Endothelial cell of umbilical vein (primary cell): Measurements from ENCODE around the gene PCDHGC3. TPM values are rescaled to one million over a fixed set of nuclear protein-coding genes. Genes with fewer than 3 reads are reported as not detected.
"Not testable (repeated sequence)": the region's sequence is repeated elsewhere in the genome, so short reads cannot be mapped to it uniquely, and the experiment has no call there.

ENCODE experiments used
- BruUV-seq: library from RNA; stranded (reverse); fragments of 400-500 nt; replicated peaks from 2 replicates; lab custom pipeline; 2021; lab: Mats Ljungman, UMichigan
- CTCF ChIA-PET: fragments of 300-600, 350-600 bp; sonication (Branson Sonifier 250); formaldehyde crosslinking; loops from one replicate; lab custom pipeline; 2021; ENCODE audit warnings: antibody characterized with exemption, inconsistent platforms; lab: Charles Lee
- POLR2A ChIA-PET: fragments of 300-600, 350-600 bp; sonication (Branson Sonifier 250); formaldehyde crosslinking; loops from one replicate; lab custom pipeline; 2021; ENCODE audit warnings: antibody characterized with exemption, inconsistent platforms; lab: Charles Lee
- DNase-seq: peaks from one replicate; pipeline ENCODE4 v3.0.0-alpha.2; 2011; ENCODE audit warnings: low read depth, low spot score
- FAIRE-seq: peaks from 2 replicates; lab custom pipeline; 2011; peaks lifted over from hg19 to GRCh38; lab: Jason Lieb, UNC
- H2AFZ ChIP-seq: 2 replicates; pipeline ENCODE4 v1.6.0; 2012; ENCODE audit warnings: low read depth, low read length, control low read depth, inconsistent platforms
- H3K27ac ChIP-seq: 2 replicates; pipeline ENCODE4 v1.5.1; 2011; ENCODE audit warnings: low read depth, mild to moderate bottlenecking, control low read depth, low read length, moderate library complexity; ENCODE audit not compliant: insufficient read depth
- H3K27me3 ChIP-seq, 2 experiments: 2 replicates each; pipeline versions ENCODE4 v1.6.0 to v1.6.1; 2011; ENCODE audit warnings: low read length in 2 of 2, mixed read lengths in 1 of 2; ENCODE audit not compliant: control insufficient read depth in 2 of 2, insufficient read depth in 2 of 2
- H3K36me3 ChIP-seq, 2 experiments: 2 replicates in 1 of 2; 3 replicates in 1 of 2; pipeline ENCODE4 v1.5.1; 2011; ENCODE audit warnings: low read length in 2 of 2, mild to moderate bottlenecking in 1 of 2, moderate library complexity in 1 of 2; ENCODE audit not compliant: control insufficient read depth in 2 of 2, insufficient read depth in 2 of 2; ENCODE audit errors: extremely low read depth in 1 of 2
- H3K4me1 ChIP-seq: 3 replicates; pipeline ENCODE4 v1.5.1; 2011; ENCODE audit warnings: mild to moderate bottlenecking, low read length; ENCODE audit not compliant: control insufficient read depth, insufficient read depth; ENCODE audit errors: extremely low read depth
- H3K4me2 ChIP-seq: 2 replicates; pipeline ENCODE4 v1.6.1; 2011; ENCODE audit warnings: low read length, control low read depth, mixed read lengths; ENCODE audit not compliant: insufficient read depth
- H3K4me3 ChIP-seq, 3 experiments: fragments of 200-600 bp in 1 of 3; sonication (generic), shearing (Covaris generic) in 1 of 3; replicated peaks in 1 of 3; 2 replicates each; pipeline ENCODE4 v1.5.1; 2011 to 2016; ENCODE audit warnings: control low read depth in 3 of 3, low read length in 3 of 3, mild to moderate bottlenecking in 2 of 3, inconsistent platforms in 1 of 3, low read depth in 1 of 3, moderate library complexity in 1 of 3; ENCODE audit not compliant: insufficient read depth in 1 of 3
- H3K79me2 ChIP-seq: 2 replicates; pipeline ENCODE4 v1.6.0; 2012; ENCODE audit warnings: low read length, inconsistent platforms; ENCODE audit not compliant: control insufficient read depth, insufficient read depth
- H3K9ac ChIP-seq: replicated peaks from 2 replicates; pipeline ENCODE3; 2011; ENCODE audit warnings: low read length, control low read depth; ENCODE audit not compliant: insufficient read depth; ENCODE audit errors: extremely low read depth
- H3K9me1 ChIP-seq: replicated peaks from 3 replicates; pipeline ENCODE4 v1.6.0; 2011; ENCODE audit warnings: mild to moderate bottlenecking, low read length; ENCODE audit not compliant: control insufficient read depth, insufficient read depth; ENCODE audit errors: extremely low read depth
- H3K9me3 ChIP-seq: replicated peaks from 2 replicates; pipeline ENCODE4 v1.5.1; 2012; ENCODE audit warnings: low read length, inconsistent platforms; ENCODE audit not compliant: control insufficient read depth, insufficient read depth
- H4K20me1 ChIP-seq: replicated peaks from 2 replicates; pipeline ENCODE3; 2011; ENCODE audit warnings: mild to moderate bottlenecking, low read length; ENCODE audit not compliant: control insufficient read depth, insufficient read depth; ENCODE audit errors: extremely low read depth
- EZH2 ChIP-seq: IDR thresholded peaks from 2 replicates; pipeline ENCODE4 v1.6.1; 2012; ENCODE audit warnings: borderline replicate concordance, low read depth, mild to moderate bottlenecking, moderate library complexity, low read length, inconsistent platforms; ENCODE audit not compliant: severe bottlenecking
- FOS ChIP-seq: IDR thresholded peaks from 2 replicates; pipeline ENCODE4 v1.6.1; 2011; ENCODE audit warnings: mild to moderate bottlenecking, low read length, moderate library complexity, borderline replicate concordance; ENCODE audit not compliant: insufficient read depth
- GATA2 ChIP-seq: IDR thresholded peaks from 2 replicates; pipeline ENCODE4 v1.7.0; 2011; ENCODE audit warnings: low read depth, mild to moderate bottlenecking, moderate library complexity, mixed read lengths, low read length; ENCODE audit not compliant: insufficient read length, insufficient read depth
- JUN ChIP-seq: IDR thresholded peaks from 2 replicates; pipeline ENCODE4 v1.6.1; 2011; ENCODE audit warnings: borderline replicate concordance, low read depth; ENCODE audit not compliant: insufficient read length, insufficient read depth
- MYC ChIP-seq: IDR thresholded peaks from one replicate; pipeline ENCODE4 v1.6.1; 2011; ENCODE audit warnings: mild to moderate bottlenecking, low read depth, low read length
- POLR2A ChIP-seq: IDR thresholded peaks from 2 replicates; pipeline ENCODE4 v1.6.1; 2012; ENCODE audit warnings: low read depth, mild to moderate bottlenecking, control low read depth, low read length
- POLR2AphosphoS5 ChIP-seq: IDR thresholded peaks from 2 replicates; pipeline ENCODE4 v1.6.1; 2012; ENCODE audit warnings: low read depth, mild to moderate bottlenecking, control low read depth, low read length, moderate library complexity; ENCODE audit not compliant: insufficient read depth
- dilution Hi-C: fragments of 300-500 bp; cut with MboI; formaldehyde crosslinking; loops from one replicate; pipeline ENCODE4 v1.15.0; 2019; ENCODE audit warnings: low sequenced_read_pairs; ENCODE audit not compliant: extremely low pct_ligation_motif_present
- intact Hi-C: fragments of 100-400 bp; cut with micrococcal nuclease; formaldehyde crosslinking; loops from one replicate; pipeline ENCODE4 v1.10.0; 2022
- polyA plus RNA-seq, 4 experiments: library from polyadenylated mRNA; depleted of rRNA in 3 of 4; stranded (reverse) in 3 of 4; unstranded in 1 of 4; fragments of >200 nt; gene quantifications; 2 replicates each; pipeline versions ENCODE4 v1.2.1 to v1.2.3, GENCODE V29; 2011 to 2012; ENCODE audit warnings: missing spikeins in 1 of 4
- total RNA-seq: library from RNA; stranded (reverse); gene quantifications from 2 replicates; pipeline ENCODE4 v1.2.3, GENCODE V29; 2021
- TF ChIP-seq, protein P1 (sequence below): IDR thresholded peaks from 2 replicates; pipeline ENCODE4 v1.6.1; 2011; ENCODE audit not compliant: insufficient read depth, insufficient read length
- TF ChIP-seq, protein P2 (sequence below), 2 donors: IDR thresholded peaks; 1 replicate in 1 of 2; 2 replicates in 1 of 2; pipeline ENCODE4 v1.5.1; 2011; ENCODE audit warnings: low read length in 2 of 2, mild to moderate bottlenecking in 2 of 2, moderate library complexity in 2 of 2, control low read depth in 1 of 2, inconsistent platforms in 1 of 2, low read depth in 1 of 2; ENCODE audit not compliant: insufficient read depth in 1 of 2; ENCODE audit errors: extremely low read depth in 1 of 2

The PCDHGC3 gene
- total and polyA plus RNA-seq, 2 donors (not counting 3 experiments of a cell fraction or from before 2014, with no cell fraction given) = 9.2 to 36.1 TPM

DNA sequence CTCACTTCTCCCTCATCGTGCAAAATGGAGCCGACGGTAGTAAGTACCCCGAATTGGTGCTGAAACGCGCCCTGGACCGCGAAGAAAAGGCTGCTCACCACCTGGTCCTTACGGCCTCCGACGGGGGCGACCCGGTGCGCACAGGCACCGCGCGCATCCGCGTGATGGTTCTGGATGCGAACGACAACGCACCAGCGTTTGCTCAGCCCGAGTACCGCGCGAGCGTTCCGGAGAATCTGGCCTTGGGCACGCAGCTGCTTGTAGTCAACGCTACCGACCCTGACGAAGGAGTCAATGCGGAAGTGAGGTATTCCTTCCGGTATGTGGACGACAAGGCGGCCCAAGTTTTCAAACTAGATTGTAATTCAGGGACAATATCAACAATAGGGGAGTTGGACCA is 44.5 kb upstream of the PCDHGC3 start:
- DNase-seq = peak; percentile 33
- no peak overlapping the region for H3K9ac ChIP-seq
- ChIA-PET POLR2A (interaction anchor here (1.1 to 1.9 kb wide), 2 partner anchors 127 to 133 kb away, joined by 3 to 10 read pairs; no protein-coding TSS in a partner anchor), CTCF (interaction anchor here (1.2 to 6.8 kb wide), 26 partner anchors 10 to 239 kb away, joined by 3 to 308 read pairs (median 20); partner anchors contain the start of genes PCDHB10, PCDHGA10, PCDHGA11 and PCDHGA3)
- no peaks in the 10 kb centered on the region for H3K36me3 ChIP-seq
- no peak for FAIRE-seq
- no peaks in the 10 kb centered on the region for H4K20me1 ChIP-seq
- no peak overlapping the region for H3K27ac ChIP-seq
- H3K27me3 ChIP-seq = peaks cover 25 to 40% of the 10 kb centered on the region in 2 experiments
- H3K9me1 ChIP-seq = no peaks in the 10 kb centered on the region
- no peaks in the 10 kb centered on the region for H3K9me3 ChIP-seq
- peak overlapping the region in 2 of 3 experiments; percentile 40 to 67 for H3K4me3 ChIP-seq
- H3K79me2 ChIP-seq = no peaks in the 10 kb centered on the region
- TF ChIP-seq, protein P1, sequence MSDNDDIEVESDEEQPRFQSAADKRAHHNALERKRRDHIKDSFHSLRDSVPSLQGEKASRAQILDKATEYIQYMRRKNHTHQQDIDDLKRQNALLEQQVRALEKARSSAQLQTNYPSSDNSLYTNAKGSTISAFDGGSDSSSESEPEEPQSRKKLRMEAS = no peak
- TF ChIP-seq MYC (no peak), POLR2A (no peak), POLR2AphosphoS5 (no peak), GATA2 (no peak), JUN (no peak), EZH2 (no peak), FOS (no peak)
- TF ChIP-seq, protein P2, sequence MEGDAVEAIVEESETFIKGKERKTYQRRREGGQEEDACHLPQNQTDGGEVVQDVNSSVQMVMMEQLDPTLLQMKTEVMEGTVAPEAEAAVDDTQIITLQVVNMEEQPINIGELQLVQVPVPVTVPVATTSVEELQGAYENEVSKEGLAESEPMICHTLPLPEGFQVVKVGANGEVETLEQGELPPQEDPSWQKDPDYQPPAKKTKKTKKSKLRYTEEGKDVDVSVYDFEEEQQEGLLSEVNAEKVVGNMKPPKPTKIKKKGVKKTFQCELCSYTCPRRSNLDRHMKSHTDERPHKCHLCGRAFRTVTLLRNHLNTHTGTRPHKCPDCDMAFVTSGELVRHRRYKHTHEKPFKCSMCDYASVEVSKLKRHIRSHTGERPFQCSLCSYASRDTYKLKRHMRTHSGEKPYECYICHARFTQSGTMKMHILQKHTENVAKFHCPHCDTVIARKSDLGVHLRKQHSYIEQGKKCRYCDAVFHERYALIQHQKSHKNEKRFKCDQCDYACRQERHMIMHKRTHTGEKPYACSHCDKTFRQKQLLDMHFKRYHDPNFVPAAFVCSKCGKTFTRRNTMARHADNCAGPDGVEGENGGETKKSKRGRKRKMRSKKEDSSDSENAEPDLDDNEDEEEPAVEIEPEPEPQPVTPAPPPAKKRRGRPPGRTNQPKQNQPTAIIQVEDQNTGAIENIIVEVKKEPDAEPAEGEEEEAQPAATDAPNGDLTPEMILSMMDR (IDR thresholded peaks at IDR 0.05; ENCODE audit: extremely low read depth in 1 of 2, insufficient read depth in 1 of 2, low read depth in 1 of 2, low read length in 2 of 2) = no peak
- H3K4me2 ChIP-seq = peak overlapping the region; percentile 93
- peaks cover 17% of the 10 kb centered on the region for H3K4me1 ChIP-seq
- dilution Hi-C loops (no loop called here), intact Hi-C loops (no loop called here)
- BruUV-seq = no TSS peak
- peak overlapping the region; percentile 86 for H2AFZ ChIP-seq

DNA sequence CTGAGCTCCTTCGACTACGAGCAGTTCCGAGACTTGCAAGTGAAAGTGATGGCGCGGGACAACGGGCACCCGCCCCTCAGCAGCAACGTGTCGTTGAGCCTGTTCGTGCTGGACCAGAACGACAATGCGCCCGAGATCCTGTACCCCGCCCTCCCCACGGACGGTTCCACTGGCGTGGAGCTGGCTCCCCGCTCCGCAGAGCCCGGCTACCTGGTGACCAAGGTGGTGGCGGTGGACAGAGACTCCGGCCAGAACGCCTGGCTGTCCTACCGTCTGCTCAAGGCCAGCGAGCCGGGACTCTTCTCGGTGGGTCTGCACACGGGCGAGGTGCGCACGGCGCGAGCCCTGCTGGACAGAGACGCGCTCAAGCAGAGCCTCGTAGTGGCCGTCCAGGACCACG is 43.5 kb upstream of the PCDHGC3 start:
- H3K9me3 ChIP-seq, dilution Hi-C loops, H3K36me3 ChIP-seq, BruUV-seq, POLR2A ChIA-PET, H4K20me1 ChIP-seq, FAIRE-seq, H3K9me1 ChIP-seq, H3K4me3 ChIP-seq, H2AFZ ChIP-seq, DNase-seq, H3K9ac ChIP-seq, H3K79me2 ChIP-seq, intact Hi-C loops, H3K27ac ChIP-seq: not testable (repeated sequence)
- peaks cover 17% of the 10 kb centered on the region for H3K4me1 ChIP-seq
- CTCF ChIA-PET = interaction anchor here (1.2 to 6.8 kb wide), 8 partner anchors 11 to 131 kb away, joined by 3 to 308 read pairs (median 63); partner anchors contain the start of genes PCDHGA11, PCDHGB7 and PCDHGC4
- peak overlapping the region; percentile 93 for H3K4me2 ChIP-seq
- peaks cover 20 to 32% of the 10 kb centered on the region in 2 experiments for H3K27me3 ChIP-seq
